ENCODE measurements around the gene ATP8A2. TPM values are rescaled to one million over a fixed set of nuclear protein-coding genes. Genes with fewer than 3 reads are reported as not detected.

ATP8A2 gene
- total RNA-seq, 2 donors from 2014 or later = 0.10 to 0.64 TPM

DNA sequence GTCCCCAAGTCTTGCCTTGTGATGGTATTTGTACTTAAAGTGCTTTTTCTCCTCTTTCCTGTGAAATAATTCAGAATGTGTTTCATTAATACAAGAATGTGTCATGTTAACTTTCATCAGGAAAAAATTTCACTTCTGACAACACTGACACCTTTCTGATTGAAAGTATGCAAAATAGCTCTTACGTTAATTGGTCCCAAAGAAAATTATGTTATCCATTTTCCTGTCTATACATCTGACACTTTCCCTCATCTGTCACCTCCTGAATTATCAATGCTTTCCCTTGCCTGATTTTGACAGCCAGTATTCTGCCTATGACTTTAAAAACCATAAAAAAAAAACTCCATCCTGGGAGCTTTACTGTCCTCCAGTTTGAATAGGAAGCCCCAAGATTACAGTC is 336.5 kb downstream of the ATP8A2 start:
- intact Hi-C loops (cut with DNase I) = no loop called here
- DNase-seq = no peak
- H3K9ac ChIP-seq (ENCODE audit: low read depth in 2 of 2, low read length in 2 of 2) = no peak overlapping the region
- no peaks in the 10 kb centered on the region for H3K36me3 ChIP-seq
- no peak overlapping the region for H3K4me3 ChIP-seq
- no peaks in the 10 kb centered on the region for H3K9me3 ChIP-seq
- H3K27ac ChIP-seq = no peak overlapping the region
- H3K4me1 ChIP-seq = no peaks in the 10 kb centered on the region
- TF ChIP-seq, protein P1, sequence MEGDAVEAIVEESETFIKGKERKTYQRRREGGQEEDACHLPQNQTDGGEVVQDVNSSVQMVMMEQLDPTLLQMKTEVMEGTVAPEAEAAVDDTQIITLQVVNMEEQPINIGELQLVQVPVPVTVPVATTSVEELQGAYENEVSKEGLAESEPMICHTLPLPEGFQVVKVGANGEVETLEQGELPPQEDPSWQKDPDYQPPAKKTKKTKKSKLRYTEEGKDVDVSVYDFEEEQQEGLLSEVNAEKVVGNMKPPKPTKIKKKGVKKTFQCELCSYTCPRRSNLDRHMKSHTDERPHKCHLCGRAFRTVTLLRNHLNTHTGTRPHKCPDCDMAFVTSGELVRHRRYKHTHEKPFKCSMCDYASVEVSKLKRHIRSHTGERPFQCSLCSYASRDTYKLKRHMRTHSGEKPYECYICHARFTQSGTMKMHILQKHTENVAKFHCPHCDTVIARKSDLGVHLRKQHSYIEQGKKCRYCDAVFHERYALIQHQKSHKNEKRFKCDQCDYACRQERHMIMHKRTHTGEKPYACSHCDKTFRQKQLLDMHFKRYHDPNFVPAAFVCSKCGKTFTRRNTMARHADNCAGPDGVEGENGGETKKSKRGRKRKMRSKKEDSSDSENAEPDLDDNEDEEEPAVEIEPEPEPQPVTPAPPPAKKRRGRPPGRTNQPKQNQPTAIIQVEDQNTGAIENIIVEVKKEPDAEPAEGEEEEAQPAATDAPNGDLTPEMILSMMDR (IDR thresholded peaks at IDR 0.05) = no peak
- no peaks in the 10 kb centered on the region for H3K27me3 ChIP-seq

GRCh38 chr13:25709088-25709487 is 337.3 kb downstream of the ATP8A2 start:
- no peaks in the 10 kb centered on the region for H3K4me1 ChIP-seq
- intact Hi-C loops (cut with DNase I) = no loop called here
- DNase-seq = no peak
- TF ChIP-seq, protein P1 (IDR thresholded peaks at IDR 0.05) = no peak
- no peaks in the 10 kb centered on the region for H3K36me3 ChIP-seq
- H3K9ac ChIP-seq (ENCODE audit: low read depth in 2 of 2, low read length in 2 of 2) = no peak overlapping the region
- H3K9me3 ChIP-seq = no peaks in the 10 kb centered on the region
- H3K27me3 ChIP-seq = no peaks in the 10 kb centered on the region
- no peak overlapping the region for H3K4me3 ChIP-seq
- H3K27ac ChIP-seq = no peak overlapping the region

DNA sequence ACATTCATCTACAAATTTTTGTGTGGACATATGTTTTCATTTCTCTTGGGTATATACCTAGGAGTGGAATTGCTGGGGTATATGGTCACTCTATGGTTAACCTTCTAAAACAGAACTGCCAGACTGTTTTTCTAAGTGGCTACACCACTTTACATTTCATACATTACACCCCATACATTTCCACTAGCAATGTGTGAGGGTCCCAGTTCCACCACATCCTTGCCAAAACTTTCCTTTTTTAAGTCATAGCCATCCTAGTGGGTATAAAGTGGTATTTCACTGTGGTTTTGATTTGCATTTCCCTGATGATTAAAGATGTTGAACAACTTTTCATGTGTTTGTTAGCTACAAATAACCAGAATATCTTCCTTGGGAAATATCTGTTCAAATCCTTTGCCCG is 344.0 kb downstream of the ATP8A2 start:
- no peaks in the 10 kb centered on the region for H3K4me1 ChIP-seq
- H3K27ac ChIP-seq = no peak overlapping the region
- H3K9me3 ChIP-seq = no peaks in the 10 kb centered on the region
- no peak overlapping the region for H3K9ac ChIP-seq (ENCODE audit: low read depth in 2 of 2, low read length in 2 of 2)
- no peak overlapping the region for H3K4me3 ChIP-seq
- TF ChIP-seq, protein P1 (IDR thresholded peaks at IDR 0.05) = no peak
- intact Hi-C loops (cut with DNase I) = no loop called here
- no peaks in the 10 kb centered on the region for H3K27me3 ChIP-seq
- DNase-seq = no peak
- H3K36me3 ChIP-seq = no peaks in the 10 kb centered on the region

DNA sequence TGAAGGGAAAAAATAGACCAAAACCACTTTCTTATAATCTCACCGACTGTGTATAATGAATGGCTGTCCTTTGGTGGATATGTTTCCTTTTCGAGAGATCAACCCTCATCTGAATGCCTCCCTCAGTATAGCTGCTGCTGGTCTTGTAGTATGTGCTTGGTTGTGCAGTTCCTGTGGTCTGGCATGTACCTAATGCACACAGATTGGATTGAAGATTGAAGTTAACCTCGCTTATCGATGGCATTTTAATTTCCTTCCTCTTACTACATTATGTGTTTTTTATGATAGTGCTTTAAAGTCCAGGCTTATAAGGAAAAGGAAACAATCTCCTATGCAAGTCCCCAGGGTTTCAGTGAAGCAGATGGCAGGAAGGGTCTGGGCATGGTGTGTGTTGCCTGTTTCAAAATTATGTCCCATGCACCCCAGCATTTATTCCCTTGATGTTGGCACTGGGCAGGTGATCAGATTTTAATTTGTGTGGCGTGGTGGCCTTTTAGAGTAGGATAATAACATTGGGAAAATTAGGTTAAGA is 346.0 kb downstream of the ATP8A2 start:
- Histone ChIP-seq H3K27ac (no peak overlapping the region), H3K4me1 (no peaks in the 10 kb centered on the region), H3K36me3 (no peaks in the 10 kb centered on the region), H3K27me3 (no peaks in the 10 kb centered on the region), H3K9me3 (no peaks in the 10 kb centered on the region), H3K9ac (ENCODE audit: low read depth in 2 of 2, low read length in 2 of 2) (no peak overlapping the region), H3K4me3 (no peak overlapping the region)
- DNase-seq = no peak
- TF ChIP-seq, protein P1 (IDR thresholded peaks at IDR 0.05) = no peak
- intact Hi-C loops (cut with DNase I) = no loop called here

DNA sequence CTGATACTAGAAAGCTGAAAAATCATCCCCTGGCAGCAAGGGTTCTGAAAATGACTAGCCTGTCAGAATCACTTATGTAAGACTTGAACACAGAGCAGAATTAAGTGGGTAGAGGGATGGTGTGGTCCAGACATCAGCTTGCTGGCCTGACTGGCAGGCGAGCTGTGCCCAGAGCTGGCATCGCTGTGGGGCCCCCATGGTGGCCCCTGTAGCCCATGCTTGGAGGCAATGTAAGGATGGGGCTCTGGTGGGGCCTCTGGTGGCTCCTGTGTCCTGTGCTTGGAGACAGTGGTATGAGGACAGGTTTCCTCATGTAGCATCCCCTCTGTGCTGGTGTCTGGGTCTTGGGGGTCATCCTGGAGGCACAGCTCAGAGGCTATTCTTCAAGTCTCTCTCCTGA is 347.9 kb downstream of the ATP8A2 start:
- Histone ChIP-seq H3K4me3 (no peak overlapping the region), H3K27ac (no peak overlapping the region), H3K4me1 (no peaks in the 10 kb centered on the region), H3K9me3 (no peaks in the 10 kb centered on the region), H3K9ac (ENCODE audit: low read depth in 2 of 2, low read length in 2 of 2) (no peak overlapping the region), H3K27me3 (no peaks in the 10 kb centered on the region), H3K36me3 (no peaks in the 10 kb centered on the region)
- TF ChIP-seq, protein P1 (IDR thresholded peaks at IDR 0.05) = no peak
- intact Hi-C loops (cut with DNase I) = no loop called here
- DNase-seq = no peak
